CD14-positive monocyte (primary cell): Measurements from ENCODE around the gene VAV1. TPM values are rescaled to one million over a fixed set of nuclear protein-coding genes. Genes with fewer than 3 reads are reported as not detected.

Source experiments
- DNase-seq, 3 donors: peaks; one replicate each; pipeline ENCODE4 v3.0.0-alpha.2; 2011 to 2022
- H2AFZ ChIP-seq: 2 replicates; pipeline ENCODE4 v1.6.0; 2012; ENCODE audit warnings: mild to moderate bottlenecking, low read depth, low read length, inconsistent platforms; ENCODE audit not compliant: insufficient read depth, poor library complexity, severe bottlenecking
- H3K27ac ChIP-seq, 2 donors: 1 replicate in 1 of 2; 2 replicates in 1 of 2; pipeline ENCODE4 v1.5.1; 2012 to 2013; ENCODE audit warnings: low read length in 2 of 2, control low read depth in 1 of 2, inconsistent platforms in 1 of 2, low read depth in 1 of 2, mild to moderate bottlenecking in 1 of 2
- H3K27me3 ChIP-seq, 2 donors: one replicate each; pipeline versions ENCODE4 v1.6.0 to v1.6.1; 2011 to 2013; ENCODE audit warnings: low read length in 2 of 2; ENCODE audit not compliant: control insufficient read depth in 2 of 2, insufficient read depth in 2 of 2
- H3K36me3 ChIP-seq, 2 donors: replicated peaks in 1 of 2; 1 replicate in 1 of 2; 2 replicates in 1 of 2; pipeline versions ENCODE4 v1.5.1 to v1.6.1; 2012 to 2013; ENCODE audit warnings: low read length in 2 of 2, control low read depth in 1 of 2, inconsistent platforms in 1 of 2, mild to moderate bottlenecking in 1 of 2; ENCODE audit not compliant: insufficient read depth in 2 of 2, control insufficient read depth in 1 of 2
- H3K4me1 ChIP-seq, 2 donors: 1 replicate in 1 of 2; 2 replicates in 1 of 2; pipeline versions ENCODE4 v1.5.1 to v1.6.1; 2012 to 2013; ENCODE audit warnings: low read length in 2 of 2, control low read depth in 1 of 2, inconsistent platforms in 1 of 2, mild to moderate bottlenecking in 1 of 2, moderate library complexity in 1 of 2; ENCODE audit not compliant: insufficient read depth in 2 of 2, control insufficient read depth in 1 of 2
- H3K4me2 ChIP-seq: replicated peaks from 2 replicates; pipeline ENCODE3; 2012; ENCODE audit warnings: low read length, moderate library complexity, mild to moderate bottlenecking; ENCODE audit not compliant: poor library complexity, severe bottlenecking; ENCODE audit errors: extremely low read depth
- H3K4me3 ChIP-seq, 3 experiments: fragments of 200-600 bp in 1 of 3; sonication (generic) in 1 of 3; replicated peaks in 1 of 3; 1 replicate in 2 of 3; 2 replicates in 1 of 3; pipeline ENCODE4 v1.5.1; 2011 to 2013; ENCODE audit warnings: low read length in 3 of 3, mild to moderate bottlenecking in 3 of 3, control low read depth in 2 of 3, low read depth in 2 of 3, inconsistent platforms in 1 of 3, moderate library complexity in 1 of 3
- H3K79me2 ChIP-seq: 2 replicates; pipeline ENCODE4 v1.6.0; 2012; ENCODE audit warnings: mild to moderate bottlenecking, control low read depth, inconsistent platforms, low read length, moderate library complexity; ENCODE audit not compliant: insufficient read depth
- H3K9ac ChIP-seq: 2 replicates; pipeline ENCODE4 v1.6.0; 2017; ENCODE audit warnings: low read length, mild to moderate bottlenecking; ENCODE audit not compliant: insufficient read depth, poor library complexity, severe bottlenecking
- H3K9me3 ChIP-seq, 2 donors: replicated peaks in 1 of 2; 1 replicate in 1 of 2; 2 replicates in 1 of 2; pipeline versions ENCODE4 v1.5.1 to v1.6.1; 2012 to 2013; ENCODE audit warnings: low read length in 2 of 2, control low read depth in 1 of 2; ENCODE audit not compliant: control insufficient read depth in 1 of 2, insufficient read depth in 1 of 2
- H4K20me1 ChIP-seq: 2 replicates; pipeline ENCODE4 v1.6.0; 2012; ENCODE audit warnings: mild to moderate bottlenecking, low read length, control low read depth, moderate library complexity; ENCODE audit not compliant: insufficient read depth
- H3K27ac Mint-ChIP-seq, 7 donors: one replicate each; pipeline ENCODE4 v1.8.0; 2020; ENCODE audit warnings: mild to moderate bottlenecking in 7 of 7, mixed read lengths in 7 of 7, moderate library complexity in 6 of 7, inconsistent platforms in 2 of 7
- H3K27me3 Mint-ChIP-seq, 3 donors: one replicate each; pipeline ENCODE4 v1.8.0; 2021 to 2022; ENCODE audit warnings: low read depth in 3 of 3, mild to moderate bottlenecking in 3 of 3, mixed read lengths in 3 of 3, moderate library complexity in 3 of 3, inconsistent platforms in 1 of 3
- H3K36me3 Mint-ChIP-seq, 2 donors: one replicate each; pipeline ENCODE4 v1.8.0; 2020; ENCODE audit warnings: mixed read lengths in 2 of 2, inconsistent platforms in 1 of 2, mild to moderate bottlenecking in 1 of 2
- H3K4me1 Mint-ChIP-seq: one replicate; pipeline ENCODE4 v1.8.0; 2020; ENCODE audit warnings: mild to moderate bottlenecking, mixed read lengths
- H3K4me3 Mint-ChIP-seq, 2 donors: one replicate each; pipeline ENCODE4 v1.8.0; 2020; ENCODE audit warnings: mild to moderate bottlenecking in 2 of 2, mixed read lengths in 2 of 2, moderate library complexity in 1 of 2
- H3K9me3 Mint-ChIP-seq, 7 donors: one replicate each; pipeline ENCODE4 v1.8.0; 2020 to 2022; ENCODE audit warnings: mixed read lengths in 7 of 7, mild to moderate bottlenecking in 6 of 7, moderate library complexity in 6 of 7, inconsistent platforms in 2 of 7
- CTCF ChIP-seq: fragments of 200-600 bp; IDR thresholded peaks from one replicate; pipeline ENCODE4 v1.8.0; 2022; ENCODE audit warnings: antibody characterized with exemption, mild to moderate bottlenecking
- WGBS: methylation state at CpG from one replicate; pipeline ENCODE4 v1.1.5; 2013; ENCODE audit warnings: missing lambda C conversion rate; ENCODE audit not compliant: insufficient coverage; 5-methylcytosine and 5-hydroxymethylcytosine counted together
- intact Hi-C, 2 donors: fragments of 100-400 bp; cut with micrococcal nuclease; formaldehyde crosslinking; loops; one replicate each; pipeline versions ENCODE4 v1.15.0 to v1.15.1; 2023
- polyA plus RNA-seq, 3 donors: library from polyadenylated mRNA; depleted of rRNA in 1 of 3; unstranded in 2 of 3; stranded (reverse) in 1 of 3; fragments of 300-500 nt in 2 of 3; fragments of >200 nt in 1 of 3; fragmentation: Illumina TruSeq in 2 of 3; gene quantifications; 1 replicate in 2 of 3; 2 replicates in 1 of 3; pipeline ENCODE4 v1.2.3, GENCODE V29; 2012 to 2021

VAV1 gene
- polyA plus RNA-seq, 3 donors: 21.3 to 81.2 (median 30.2) TPM

DNA sequence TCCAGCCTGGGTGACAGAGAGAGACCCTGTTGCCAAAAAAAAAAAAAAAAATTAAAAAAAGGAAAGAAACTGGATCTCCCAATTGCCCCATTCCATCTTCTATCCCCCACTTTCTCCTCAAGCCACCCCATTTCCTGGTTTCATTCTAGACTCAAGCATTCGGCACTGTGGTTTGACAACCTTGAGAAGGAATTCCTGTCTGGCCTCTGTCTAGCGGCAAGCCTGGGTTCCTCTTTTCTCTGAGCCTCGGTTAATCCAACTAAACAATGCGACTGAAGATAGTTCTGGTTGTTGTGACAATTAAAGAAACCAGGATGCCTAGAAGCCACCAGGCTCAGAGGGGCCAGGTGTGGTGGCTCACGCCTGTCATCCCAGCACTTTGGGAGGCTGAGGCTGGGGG lies 48.8 kb upstream of the VAV1 start:
- H3K9ac ChIP-seq: no peak overlapping the region
- peak overlapping the region in 1 of 2 donors; percentile 11 for H3K27ac ChIP-seq
- H3K4me1 Mint-ChIP-seq: peaks cover 76% of the 10 kb centered on the region
- peak overlapping the region in 1 of 3 experiments; percentile 42 for H3K4me3 ChIP-seq
- no peaks in the 10 kb centered on the region for H3K79me2 ChIP-seq
- H3K27me3 Mint-ChIP-seq: peaks cover 3 to 11% (median 3%) of the 10 kb centered on the region in 3 donors
- no peak overlapping the region for H2AFZ ChIP-seq
- intact Hi-C loops: loop anchor here in 1 of 2 donors (5.0 kb wide), 1 partner anchor 36 kb away; no protein-coding TSS in a partner anchor
- DNase-seq: peak; percentile 52 to 87 (median 67)
- TF ChIP-seq CTCF: no peak
- WGBS: 20% methylated on average over 3 of the region's 5 CpGs
- H3K9me3 ChIP-seq: no peaks in the 10 kb centered on the region
- H3K4me2 ChIP-seq: peak overlapping the region; percentile 52
- H3K36me3 Mint-ChIP-seq: no peaks in the 10 kb centered on the region
- no peaks in the 10 kb centered on the region for H3K27me3 ChIP-seq
- no peaks in the 10 kb centered on the region for H4K20me1 ChIP-seq
- H3K9me3 Mint-ChIP-seq: peaks cover 0 to 6% (median 0%) of the 10 kb centered on the region in 7 donors
- H3K4me1 ChIP-seq: peaks cover 70 to 83% of the 10 kb centered on the region in 2 donors
- H3K36me3 ChIP-seq: no peaks in the 10 kb centered on the region
- H3K27ac Mint-ChIP-seq: peak overlapping the region in 5 of 7 donors; percentile 11 to 84 (median 66)
- H3K4me3 Mint-ChIP-seq: peak overlapping the region; percentile 35 to 84

- intact Hi-C loops: loop anchor here in 1 of 2 donors (5.0 kb wide), 1 partner anchor 38 kb away; no protein-coding TSS in a partner anchor
- DNase-seq: no peak
- H3K9ac ChIP-seq: no peak overlapping the region
- no peaks in the 10 kb centered on the region for H3K36me3 ChIP-seq
- H3K27ac Mint-ChIP-seq: no peak overlapping the region
- no peak overlapping the region for H3K4me2 ChIP-seq
- H3K27me3 Mint-ChIP-seq: peaks cover 3 to 6% (median 5%) of the 10 kb centered on the region in 3 donors
- peaks cover 0 to 4% (median 0%) of the 10 kb centered on the region in 7 donors for H3K9me3 Mint-ChIP-seq
- no peaks in the 10 kb centered on the region for H3K79me2 ChIP-seq
- H3K4me3 ChIP-seq: no peak overlapping the region
- peaks cover 82% of the 10 kb centered on the region for H3K4me1 Mint-ChIP-seq
- 90% methylated on average over 13 of the region's 15 CpGs for WGBS
- peaks cover 4 to 9% of the 10 kb centered on the region in 2 donors for H3K36me3 Mint-ChIP-seq
- H3K4me3 Mint-ChIP-seq: peak overlapping the region in 1 of 2 donors; percentile 39
- no peak overlapping the region for H2AFZ ChIP-seq
- H3K27ac ChIP-seq: no peak overlapping the region
- H3K27me3 ChIP-seq: no peaks in the 10 kb centered on the region
- no peak for TF ChIP-seq CTCF
- no peaks in the 10 kb centered on the region for H4K20me1 ChIP-seq
- H3K4me1 ChIP-seq: peaks cover 80 to 85% of the 10 kb centered on the region in 2 donors
- no peaks in the 10 kb centered on the region for H3K9me3 ChIP-seq
Measured at GRCh38 chr19:6724631-6725492, 47.6 kb upstream of the VAV1 start.
